EH (cell line): Measurements from ENCODE around the gene SSTR4.

Source experiments
- DNase-seq: peaks from one replicate; pipeline ENCODE4 v3.0.0-alpha.2; 2015; ENCODE audit warnings: low read depth

Gene SSTR4

DNA sequence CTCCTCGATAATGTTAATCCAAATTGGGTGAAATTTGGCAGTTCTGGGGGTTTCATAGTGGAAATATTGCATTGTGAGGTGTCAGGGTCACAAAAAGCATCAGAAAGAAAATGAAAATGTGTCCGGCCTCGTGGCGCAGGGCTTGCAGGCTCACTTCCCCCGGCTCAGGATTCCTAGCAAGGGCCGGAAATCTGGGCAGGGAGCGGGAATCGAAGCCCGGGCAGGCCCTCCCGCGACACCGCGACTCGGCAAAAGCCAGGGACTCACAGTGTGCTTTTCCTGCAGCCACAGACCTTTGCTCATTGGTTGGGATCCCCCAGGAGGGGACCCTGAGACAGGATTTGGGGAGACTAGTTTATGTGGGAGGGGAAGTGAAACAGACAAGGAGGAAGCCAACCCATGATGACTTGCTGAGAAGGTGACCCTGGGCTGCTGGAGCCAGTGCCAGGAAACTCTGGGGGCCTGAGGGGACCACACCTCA, 51.9 kb downstream of the SSTR4 start:
- DNase-seq: no peak

- no peak for DNase-seq
Observed at GRCh38 chr20:23087587-23088251, 52.6 kb downstream of the SSTR4 start.
